ENCODE measurements around the gene NTM.

DNA sequence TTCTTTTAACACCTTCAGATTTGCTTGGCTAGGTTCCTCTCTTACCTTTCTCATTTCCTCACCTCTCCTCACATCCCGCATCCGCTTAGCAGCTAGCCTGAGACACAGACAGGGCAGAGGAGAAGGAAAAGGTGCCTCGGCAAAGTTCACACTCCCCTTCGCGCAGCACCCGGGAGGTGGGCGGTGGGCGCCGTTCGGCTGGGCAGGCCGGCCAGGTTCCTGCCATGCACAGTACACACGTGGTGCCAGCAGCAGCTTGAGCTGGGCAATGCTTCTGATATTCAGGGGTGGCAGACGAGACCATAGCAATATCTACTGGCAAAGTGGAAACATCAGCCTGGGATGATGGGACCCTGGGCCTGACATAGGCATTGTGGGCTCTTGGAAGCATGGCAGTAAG is 3.3 kb downstream of the NTM start:
- no peak for TF ChIP-seq CTCF (IDR thresholded peaks at IDR 0.05; ENCODE audit: low read depth, low read length)
- no peak for TF ChIP-seq EZH2phosphoT487 (IDR thresholded peaks at IDR 0.05; ENCODE audit: low read depth)

Data from OCI-LY3 (cell line).